Limb (tissue), 2 donors: ENCODE data around the gene TNNI3.

Experiments
- DNase-seq, 2 donors: peaks; one replicate each; pipeline ENCODE4 v3.0.0-alpha.2; 2016; ENCODE audit errors: extremely low spot score in 2 of 2

TNNI3 gene

DNA sequence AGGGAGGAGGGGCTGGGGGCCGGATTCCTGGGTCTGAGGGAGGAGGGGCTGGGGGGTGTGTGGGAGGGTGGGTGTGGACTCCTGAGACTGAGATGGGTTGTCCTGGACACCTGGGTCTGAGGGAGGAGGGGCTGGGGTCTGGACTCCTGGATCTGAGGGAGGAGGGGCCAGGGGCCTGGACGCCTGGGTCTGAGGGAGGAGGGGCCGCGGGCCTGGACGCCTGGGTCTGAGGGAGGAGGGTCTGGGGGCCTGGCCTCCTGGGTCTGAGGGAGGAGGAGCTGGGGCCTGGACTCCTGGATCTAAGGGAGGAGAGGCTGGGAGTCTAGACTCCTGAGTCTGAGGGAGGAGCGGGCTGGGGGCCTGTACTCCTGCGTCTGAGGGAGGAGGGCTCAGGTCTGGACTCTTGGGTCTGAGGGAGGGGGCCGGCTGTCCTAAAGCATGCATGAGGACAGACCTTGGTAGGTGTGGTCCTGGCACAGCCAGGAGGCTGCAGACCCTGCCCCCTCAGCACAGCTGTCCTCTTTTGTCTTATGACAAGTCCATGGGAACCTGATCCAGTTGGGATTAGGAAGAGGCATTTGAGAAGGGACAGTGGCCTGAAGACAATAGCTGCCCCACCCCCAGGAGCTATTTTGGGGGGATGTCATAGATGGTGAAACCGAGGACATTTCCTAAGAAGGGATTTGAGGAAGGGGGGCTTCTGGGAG is 9.8 kb downstream of the TNNI3 start:
- peak in 1 of 2 donors; percentile 50 for DNase-seq

DNA sequence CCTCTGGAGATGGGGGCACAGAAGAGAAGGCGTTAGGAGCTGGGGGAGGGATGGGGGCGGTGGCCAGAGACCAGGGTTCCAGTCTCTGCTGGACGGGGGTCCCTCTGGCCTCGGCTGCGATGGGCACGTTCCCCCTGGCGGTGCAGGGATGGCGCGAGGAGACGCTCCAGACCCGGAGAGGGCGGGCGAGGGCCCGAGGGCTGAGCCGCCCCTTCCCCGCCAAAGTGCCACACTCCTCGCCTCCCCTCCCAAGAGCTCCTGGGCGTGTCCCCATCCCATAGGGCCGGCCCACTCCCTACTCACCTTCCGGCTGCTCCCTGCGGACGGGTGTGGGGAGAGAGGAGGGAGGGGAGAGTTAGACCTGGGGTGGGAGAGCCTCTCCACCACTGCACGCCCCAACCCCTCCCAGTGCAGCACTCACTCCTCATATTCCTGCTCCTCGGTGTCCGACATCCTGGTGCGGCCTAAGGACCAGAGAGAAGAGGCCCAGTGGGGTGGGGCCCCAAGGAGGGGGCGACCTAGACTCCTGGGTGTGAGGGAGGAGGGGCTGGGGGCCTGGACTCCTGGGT is 10.7 kb downstream of the TNNI3 start:
- no peak for DNase-seq

DNA sequence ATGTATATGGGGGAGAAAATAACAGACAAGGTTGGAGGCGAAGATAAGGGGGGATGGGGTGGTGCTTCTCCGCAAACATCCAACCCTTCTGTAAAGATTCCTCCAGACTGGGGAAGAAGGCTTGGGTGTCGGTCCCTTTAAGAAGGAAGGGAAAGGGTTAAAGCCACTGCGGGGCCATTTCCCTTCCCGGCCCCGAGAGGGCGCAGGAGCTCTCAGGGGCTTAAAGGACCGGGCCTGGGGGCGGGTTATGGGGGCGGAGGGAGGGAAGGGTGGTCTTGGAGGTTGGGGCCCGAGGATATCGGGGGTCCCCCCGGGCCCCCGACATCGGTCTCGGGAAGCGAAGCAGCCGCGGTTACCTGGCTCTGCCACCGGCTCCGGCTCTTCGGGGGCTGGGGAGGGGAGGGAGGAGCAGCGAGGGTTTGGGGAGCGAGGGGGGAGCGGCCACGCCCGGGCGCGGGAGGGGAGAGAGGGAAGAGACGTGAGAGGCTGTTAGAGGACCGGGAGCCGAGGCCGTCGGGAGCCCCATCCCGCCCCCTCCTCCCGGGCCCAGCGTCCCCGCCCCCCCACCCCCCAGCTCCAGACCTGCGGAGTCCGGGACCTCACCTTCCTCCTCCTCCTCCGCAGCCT is 11.3 kb downstream of the TNNI3 start:
- no peak for DNase-seq

DNA sequence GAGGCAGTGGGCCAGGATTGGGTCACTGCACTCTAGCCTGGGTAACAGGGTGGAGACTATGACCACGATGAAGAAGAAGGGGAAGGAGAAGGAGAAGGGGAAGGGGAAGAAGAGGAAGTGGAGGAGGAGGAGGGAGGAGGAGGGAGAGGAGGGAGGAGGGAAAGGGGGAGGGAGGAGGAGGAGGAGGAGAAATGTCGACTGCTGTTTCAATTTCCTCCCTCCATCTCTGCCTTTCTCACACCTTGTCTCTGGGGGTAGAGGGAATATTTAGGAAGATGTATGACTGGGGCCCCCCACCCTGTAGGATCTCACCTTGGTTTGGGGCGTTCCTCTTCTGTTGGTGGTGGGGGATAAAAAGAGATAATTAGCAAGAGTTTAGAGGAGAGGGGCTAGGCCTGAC is 12.3 kb downstream of the TNNI3 start:
- DNase-seq: no peak

DNA sequence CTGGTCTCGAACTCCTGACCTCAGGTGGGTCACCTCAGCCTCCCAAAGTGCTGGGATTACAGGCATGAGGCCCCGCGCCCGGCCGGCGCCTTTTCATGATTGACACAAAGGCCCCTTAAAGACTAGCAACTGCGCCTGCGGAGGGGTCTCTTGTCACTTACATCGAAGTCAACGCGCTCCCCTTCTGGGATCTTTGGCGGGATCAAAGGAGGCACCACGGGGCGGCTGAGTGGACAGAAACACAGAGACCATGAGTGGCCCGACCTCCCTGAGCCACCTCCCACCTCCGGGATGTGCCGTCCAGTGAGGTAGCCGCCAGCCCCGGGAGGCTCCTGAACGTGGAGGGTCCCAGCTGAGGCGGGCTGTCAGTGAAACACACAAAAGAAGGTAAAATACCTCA is 15.8 kb downstream of the TNNI3 start:
- no peak for DNase-seq

DNA sequence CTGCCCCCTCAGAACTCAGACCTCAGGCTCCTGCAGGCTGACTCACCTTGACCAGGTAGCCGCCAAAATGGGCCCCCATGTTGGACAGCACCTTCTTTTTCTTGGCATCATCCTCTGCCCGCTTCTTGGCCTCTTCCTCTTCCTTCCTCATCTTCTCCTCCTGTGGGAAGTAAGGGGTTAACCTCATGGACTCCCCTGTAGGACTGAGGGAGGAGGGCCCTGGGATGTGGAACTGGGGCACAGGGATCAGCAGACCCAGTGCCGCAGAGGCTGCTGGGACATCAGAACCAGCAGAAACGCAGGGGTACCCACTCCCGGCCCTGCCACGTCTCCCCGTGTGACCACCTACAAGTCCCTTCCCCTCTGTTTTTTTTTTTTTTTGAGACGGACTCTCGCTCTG is 19.6 kb downstream of the TNNI3 start:
- DNase-seq: no peak

DNA sequence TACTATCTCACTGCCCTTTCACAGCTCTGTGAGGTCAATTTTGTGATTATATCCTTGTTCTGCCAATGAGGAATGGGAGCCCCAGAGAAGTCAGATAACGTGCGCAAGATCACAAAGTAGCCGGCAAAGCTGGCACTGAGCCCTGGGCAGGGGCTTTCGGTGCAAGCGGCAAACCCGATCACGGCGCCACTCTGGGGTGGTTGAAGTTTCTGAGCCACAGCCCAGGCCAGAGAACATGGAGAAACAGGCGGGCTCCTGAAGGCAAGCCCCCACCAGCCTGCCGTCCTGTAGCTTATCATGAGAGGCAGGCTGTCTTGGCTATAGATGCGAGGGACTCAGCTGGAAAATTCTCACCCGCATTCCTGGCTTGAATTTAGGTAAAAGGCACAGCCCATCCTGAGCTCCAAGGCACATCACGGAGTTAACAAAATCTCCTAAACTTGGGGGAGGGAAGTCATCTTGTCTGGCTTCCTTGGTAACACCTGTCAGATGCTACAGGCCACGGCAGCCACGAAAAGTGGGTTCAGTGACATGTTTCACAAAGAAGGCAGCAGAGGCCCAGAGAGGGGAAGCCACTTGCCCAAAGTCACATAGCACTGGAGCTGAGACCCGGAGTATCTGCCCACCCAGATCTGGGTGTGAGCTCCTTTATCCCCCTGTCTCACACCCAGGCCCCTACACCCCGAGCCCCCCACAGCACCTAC is 21.0 kb downstream of the TNNI3 start:
- DNase-seq: no peak

DNA sequence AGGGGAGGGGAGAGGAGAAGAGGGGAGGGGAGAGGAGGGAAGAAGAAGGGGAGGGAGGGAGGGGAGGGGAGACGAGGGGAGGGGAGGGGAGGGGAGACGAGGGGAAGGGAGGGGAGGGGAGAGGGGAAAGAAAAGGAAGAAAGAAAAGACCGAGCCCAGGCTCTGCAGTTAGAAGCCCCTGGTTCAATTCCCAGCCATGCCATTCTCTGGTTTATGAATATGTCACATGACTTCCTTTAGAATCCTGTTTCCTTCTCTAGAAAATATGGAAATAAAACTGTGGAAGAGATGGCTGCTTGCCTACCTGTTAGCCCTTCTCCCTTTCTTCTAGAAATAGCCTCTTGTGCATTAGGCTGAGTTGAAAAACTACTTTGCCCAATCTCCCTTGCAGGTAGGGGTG is 22.8 kb downstream of the TNNI3 start:
- DNase-seq: no peak

DNA sequence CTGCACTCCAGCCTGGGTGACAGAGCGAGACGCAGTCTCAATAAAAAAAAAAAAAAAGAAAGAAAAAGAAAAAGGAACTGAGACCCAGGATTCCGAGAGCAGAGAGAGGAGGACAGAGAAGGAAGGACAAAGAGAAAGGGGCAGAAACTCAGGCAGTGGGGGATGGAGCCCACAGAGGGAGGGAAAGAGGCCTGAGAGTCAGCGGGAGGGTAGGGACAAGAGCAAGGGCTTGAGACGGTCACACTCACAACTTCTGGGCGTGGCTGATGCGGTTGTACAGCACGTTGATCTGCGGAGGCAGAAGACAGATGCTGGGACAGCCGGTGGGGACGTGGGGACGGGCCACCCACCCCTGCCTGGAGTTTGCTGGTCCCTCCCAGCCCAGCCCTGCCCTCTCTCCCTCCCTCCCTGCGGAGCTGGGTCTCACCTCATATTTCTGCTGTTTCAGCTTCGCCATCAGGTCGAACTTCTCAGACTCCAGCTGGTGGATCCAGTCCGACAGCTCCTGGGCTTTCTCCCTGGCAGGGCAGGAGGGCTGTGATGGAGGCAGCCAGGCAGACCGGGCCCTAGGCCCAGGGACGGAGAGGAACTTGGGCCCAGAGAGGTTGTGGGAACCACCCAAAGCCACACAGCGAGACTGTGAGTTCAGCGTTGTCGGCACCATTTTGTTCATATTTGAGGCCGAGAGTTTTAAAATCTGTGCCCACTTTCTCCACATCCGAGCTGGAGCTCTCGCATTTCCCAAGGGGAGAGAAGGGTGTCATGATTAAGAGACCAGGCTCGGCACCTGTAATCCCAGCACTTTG is 23.7 kb downstream of the TNNI3 start:
- DNase-seq: no peak

DNA sequence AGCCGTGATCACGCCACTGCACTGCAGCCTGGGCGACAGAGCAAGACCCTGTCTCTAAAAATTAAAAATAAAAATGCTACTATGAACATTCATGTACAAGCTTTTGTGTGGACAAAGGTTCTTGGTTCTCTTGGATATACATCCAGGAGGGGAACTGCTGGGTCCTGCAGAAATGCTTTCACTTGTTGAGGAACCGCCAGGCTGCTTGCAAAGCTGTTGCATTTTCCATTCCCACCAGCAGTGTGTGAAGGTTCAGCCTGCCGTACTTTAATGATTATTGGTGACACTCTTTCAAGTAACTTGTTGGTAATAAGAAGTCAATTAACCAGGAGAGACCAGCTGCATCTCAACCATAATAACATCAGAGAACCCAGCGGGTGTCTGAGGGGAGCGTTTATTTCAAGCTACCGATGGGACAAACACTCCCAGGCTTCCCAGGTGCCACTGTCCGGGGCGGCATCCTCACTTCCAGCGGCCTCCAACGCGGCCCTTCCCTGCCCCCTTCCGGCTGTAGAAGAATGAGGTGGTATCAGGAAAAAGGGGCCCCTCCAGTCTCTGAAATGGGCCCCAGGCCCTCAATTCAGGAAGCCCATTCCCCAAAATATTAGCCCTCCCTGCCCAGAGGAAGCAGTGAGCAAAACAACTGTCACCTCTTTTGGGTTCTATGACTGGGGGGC is 24.9 kb downstream of the TNNI3 start:
- DNase-seq: no peak

DNA sequence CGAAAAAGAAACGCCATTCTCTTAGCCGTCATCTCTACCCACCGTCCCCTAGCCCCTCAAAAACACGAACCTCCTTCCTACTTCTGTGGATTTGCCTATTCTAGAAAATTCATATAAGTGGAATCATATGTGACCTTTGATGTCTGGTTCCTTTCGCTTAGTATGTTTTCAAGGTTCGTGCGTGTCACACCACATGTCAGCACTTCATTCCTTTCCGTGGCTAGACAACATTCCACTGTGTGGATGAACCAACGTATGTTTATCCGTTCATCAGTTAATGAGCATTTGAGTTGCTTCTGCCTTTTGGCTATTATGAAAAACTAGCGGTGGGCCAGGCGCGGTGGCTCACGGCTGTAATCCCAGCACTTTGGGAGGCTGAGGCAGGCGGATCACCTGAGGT is 26.1 kb downstream of the TNNI3 start:
- no peak for DNase-seq

DNA sequence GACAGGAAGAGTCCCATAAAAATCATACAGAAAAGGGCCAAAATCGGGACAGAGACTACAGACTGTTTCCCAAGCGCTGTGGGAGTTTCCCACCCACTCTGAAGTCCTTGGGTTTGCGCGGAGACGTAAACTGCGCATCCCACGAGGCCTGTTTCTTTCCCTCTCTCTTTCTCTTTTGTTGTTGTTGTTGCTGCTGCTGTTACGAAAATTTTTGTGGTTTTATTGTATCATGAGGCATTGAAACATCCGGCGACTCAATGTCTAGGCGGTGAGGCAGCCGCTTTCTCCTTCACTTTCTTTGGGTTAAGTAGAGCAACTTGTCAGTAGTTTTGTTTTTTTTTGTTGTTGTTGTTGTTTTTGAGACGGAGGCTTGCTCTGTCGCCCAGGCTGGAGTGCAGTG is 38.5 kb downstream of the TNNI3 start:
- no peak for DNase-seq

DNA sequence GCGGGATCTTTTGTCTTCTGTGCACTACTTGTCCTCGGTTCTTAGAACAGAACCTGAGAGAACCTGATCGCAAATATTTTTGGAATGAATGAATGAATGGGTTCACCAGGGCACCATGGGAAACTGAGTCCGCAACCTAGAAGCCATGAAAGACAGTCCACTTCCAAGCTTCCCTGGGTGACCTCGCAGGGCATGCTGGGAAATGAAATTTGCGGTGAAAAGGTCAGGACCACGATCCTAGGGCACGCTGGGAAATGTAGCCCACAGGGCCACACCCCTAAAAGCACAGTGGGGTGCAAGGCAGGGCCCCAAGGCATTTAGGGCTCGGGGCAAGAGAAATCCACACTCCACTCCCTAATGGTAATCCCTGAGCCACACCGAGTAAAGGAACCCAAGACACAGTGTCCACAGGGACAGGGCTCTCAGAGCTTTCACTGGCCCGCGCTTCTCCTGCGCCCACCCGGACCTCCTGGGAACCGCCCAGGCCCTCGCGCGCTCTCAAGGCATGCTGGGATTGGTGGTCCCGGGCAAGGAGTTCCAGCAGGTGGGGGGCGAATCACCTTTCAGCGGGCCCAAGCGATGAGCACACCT is 39.0 kb downstream of the TNNI3 start:
- DNase-seq: peak; percentile 12 to 73

DNA sequence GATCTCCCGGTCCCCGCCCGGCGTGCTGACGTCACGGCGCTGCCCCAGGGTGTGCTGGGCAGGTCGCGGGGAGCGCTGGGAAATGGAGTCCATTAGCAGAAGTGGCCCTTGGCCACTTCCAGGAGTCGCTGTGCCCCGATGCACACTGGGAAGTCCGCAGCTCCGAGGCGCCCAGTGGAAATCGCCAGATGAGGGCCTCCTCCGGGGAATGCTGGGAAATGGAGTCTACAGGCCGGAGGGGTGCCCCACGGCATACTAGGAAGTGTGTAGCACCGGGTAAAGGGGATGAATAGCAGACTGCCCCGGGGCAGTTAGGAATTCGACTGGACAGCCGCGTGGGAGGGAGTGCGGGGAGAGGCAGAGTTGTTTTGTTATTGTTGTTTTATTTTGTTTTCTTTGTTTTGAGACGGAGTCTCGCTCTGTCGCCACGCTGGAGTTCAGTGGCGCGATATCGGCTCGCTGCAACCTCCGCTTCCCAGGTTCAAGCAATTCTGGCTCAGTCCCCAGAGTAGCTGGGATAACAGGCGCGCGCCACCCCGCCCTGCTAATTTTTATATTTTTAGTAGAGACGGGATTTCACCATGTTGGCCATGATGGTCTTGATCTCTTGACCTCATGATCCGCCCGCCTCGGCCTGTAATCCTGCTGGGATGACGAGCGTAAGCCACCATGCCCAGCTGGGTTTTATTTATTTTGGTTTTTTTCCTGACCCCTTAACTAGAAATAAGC is 39.7 kb downstream of the TNNI3 start:
- DNase-seq: peak; percentile 98 to 99

DNA sequence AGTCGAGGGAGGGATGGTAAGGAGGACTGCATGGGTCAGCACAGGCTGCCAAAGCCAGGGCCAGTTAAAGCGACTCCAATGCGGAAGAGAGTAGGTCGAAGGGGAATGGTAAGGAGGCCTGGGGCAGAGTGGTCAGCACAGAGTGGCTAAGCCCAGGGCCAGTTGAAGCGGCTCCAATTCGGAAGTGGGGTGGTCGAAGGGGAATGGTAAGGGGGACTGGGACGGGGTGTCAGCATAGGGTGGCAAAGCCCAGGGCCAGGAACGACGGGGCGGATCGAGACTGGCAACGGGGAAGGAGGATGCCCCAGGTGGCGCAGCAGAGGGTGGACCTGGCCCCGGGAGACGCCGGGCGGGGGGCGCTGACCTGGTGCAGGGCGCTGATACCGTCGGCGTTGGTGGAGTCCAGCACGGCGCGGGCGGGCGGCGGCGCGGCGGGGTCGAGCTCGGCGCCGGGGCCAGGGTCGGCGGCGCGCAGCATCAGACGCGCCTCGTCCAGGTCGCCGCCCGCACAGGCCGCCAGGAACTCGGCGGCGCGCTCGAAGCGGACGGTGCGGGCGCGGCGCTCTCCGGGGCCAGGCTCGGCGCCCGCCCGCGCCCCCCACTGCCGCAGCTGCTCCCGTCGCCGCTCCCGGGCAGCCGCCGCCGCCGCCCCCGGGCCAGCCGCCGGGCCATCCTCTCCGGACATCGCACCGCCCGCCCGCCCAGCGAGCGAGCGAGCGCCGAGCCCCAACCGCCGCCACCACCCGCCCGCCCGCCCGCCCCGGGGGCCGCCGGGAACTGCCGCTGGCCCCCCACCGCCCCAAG is 40.5 kb downstream of the TNNI3 start, which contains the start of gene PPP1R12C:
Gene PPP1R12C, minus strand, starts transcription at position 779 of the 804 bp plus-strand sequence. Its CDS starts 94 bp downstream, at position 685.
- peak in 1 of 2 donors; percentile 67 for DNase-seq

DNA sequence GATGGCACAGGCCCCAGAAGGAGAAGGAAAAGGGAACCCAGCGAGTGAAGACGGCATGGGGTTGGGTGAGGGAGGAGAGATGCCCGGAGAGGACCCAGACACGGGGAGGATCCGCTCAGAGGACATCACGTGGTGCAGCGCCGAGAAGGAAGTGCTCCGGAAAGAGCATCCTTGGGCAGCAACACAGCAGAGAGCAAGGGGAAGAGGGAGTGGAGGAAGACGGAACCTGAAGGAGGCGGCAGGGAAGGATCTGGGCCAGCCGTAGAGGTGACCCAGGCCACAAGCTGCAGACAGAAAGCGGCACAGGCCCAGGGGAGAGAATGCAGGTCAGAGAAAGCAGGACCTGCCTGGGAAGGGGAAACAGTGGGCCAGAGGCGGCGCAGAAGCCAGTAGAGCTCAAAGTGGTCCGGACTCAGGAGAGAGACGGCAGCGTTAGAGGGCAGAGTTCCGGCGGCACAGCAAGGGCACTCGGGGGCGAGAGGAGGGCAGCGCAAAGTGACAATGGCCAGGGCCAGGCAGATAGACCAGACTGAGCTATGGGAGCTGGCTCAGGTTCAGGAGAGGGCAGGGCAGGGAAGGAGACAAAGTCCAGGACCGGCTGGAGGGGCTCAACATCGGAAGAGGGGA is 41.2 kb downstream of the TNNI3 start:
- DNase-seq: peak in 1 of 2 donors; percentile 45

DNA sequence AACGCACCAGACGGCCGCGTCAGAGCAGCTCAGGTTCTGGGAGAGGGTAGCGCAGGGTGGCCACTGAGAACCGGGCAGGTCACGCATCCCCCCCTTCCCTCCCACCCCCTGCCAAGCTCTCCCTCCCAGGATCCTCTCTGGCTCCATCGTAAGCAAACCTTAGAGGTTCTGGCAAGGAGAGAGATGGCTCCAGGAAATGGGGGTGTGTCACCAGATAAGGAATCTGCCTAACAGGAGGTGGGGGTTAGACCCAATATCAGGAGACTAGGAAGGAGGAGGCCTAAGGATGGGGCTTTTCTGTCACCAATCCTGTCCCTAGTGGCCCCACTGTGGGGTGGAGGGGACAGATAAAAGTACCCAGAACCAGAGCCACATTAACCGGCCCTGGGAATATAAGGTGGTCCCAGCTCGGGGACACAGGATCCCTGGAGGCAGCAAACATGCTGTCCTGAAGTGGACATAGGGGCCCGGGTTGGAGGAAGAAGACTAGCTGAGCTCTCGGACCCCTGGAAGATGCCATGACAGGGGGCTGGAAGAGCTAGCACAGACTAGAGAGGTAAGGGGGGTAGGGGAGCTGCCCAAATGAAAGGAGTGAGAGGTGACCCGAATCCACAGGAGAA is 42.0 kb downstream of the TNNI3 start:
- DNase-seq: no peak

DNA sequence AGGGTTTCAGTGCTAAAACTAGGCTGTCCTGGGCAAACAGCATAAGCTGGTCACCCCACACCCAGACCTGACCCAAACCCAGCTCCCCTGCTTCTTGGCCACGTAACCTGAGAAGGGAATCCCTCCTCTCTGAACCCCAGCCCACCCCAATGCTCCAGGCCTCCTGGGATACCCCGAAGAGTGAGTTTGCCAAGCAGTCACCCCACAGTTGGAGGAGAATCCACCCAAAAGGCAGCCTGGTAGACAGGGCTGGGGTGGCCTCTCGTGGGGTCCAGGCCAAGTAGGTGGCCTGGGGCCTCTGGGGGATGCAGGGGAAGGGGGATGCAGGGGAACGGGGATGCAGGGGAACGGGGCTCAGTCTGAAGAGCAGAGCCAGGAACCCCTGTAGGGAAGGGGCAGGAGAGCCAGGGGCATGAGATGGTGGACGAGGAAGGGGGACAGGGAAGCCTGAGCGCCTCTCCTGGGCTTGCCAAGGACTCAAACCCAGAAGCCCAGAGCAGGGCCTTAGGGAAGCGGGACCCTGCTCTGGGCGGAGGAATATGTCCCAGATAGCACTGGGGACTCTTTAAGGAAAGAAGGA is 42.9 kb downstream of the TNNI3 start:
- no peak for DNase-seq
